Esophagus muscularis mucosa (tissue), 4 donors: ENCODE measurements around the gene LDAF1.
"Not testable (repeated sequence)": the region's sequence is repeated elsewhere in the genome, so short reads cannot be mapped to it uniquely, and the experiment has no call there.

Experiments used
- CTCF ChIP-seq, 3 experiments: fragments of 200-600 bp in 2 of 3; fragments of 450-650 bp in 1 of 3; sonication (generic) in 2 of 3; IDR thresholded peaks; one replicate each; pipeline ENCODE4 v1.5.1; 2017 to 2019; ENCODE audit warnings: antibody characterized with exemption in 3 of 3, mild to moderate bottlenecking in 2 of 3, moderate library complexity in 1 of 3
- EP300 ChIP-seq: sonication (generic); formaldehyde crosslinking; IDR thresholded peaks from one replicate; pipeline ENCODE4 v1.6.1; 2017; ENCODE audit warnings: antibody characterized with exemption
- POLR2A ChIP-seq: fragments of 450-650 bp; IDR thresholded peaks from one replicate; pipeline ENCODE4 v1.6.1; 2017; ENCODE audit warnings: antibody characterized with exemption, moderate library complexity, mild to moderate bottlenecking, low read depth
- POLR2AphosphoS5 ChIP-seq, 2 donors: sonication (generic); formaldehyde crosslinking; IDR thresholded peaks; one replicate each; pipeline ENCODE4 v1.6.1; 2017; ENCODE audit warnings: antibody characterized with exemption in 2 of 2

GRCh38 chr16:21170116-21170515 lies 11.6 kb downstream of the LDAF1 start:
- not testable (repeated sequence) for TF ChIP-seq CTCF (IDR thresholded peaks at IDR 0.05); POLR2AphosphoS5 (IDR thresholded peaks at IDR 0.05); POLR2A; EP300
